Measurements from ENCODE around the gene AKAIN1.
A peak's percentile ranks its signal among the peaks of the same experiment; 100 is the strongest.

- TF ChIP-seq, protein P1, sequence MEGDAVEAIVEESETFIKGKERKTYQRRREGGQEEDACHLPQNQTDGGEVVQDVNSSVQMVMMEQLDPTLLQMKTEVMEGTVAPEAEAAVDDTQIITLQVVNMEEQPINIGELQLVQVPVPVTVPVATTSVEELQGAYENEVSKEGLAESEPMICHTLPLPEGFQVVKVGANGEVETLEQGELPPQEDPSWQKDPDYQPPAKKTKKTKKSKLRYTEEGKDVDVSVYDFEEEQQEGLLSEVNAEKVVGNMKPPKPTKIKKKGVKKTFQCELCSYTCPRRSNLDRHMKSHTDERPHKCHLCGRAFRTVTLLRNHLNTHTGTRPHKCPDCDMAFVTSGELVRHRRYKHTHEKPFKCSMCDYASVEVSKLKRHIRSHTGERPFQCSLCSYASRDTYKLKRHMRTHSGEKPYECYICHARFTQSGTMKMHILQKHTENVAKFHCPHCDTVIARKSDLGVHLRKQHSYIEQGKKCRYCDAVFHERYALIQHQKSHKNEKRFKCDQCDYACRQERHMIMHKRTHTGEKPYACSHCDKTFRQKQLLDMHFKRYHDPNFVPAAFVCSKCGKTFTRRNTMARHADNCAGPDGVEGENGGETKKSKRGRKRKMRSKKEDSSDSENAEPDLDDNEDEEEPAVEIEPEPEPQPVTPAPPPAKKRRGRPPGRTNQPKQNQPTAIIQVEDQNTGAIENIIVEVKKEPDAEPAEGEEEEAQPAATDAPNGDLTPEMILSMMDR (IDR thresholded peaks at IDR 0.05), result peak in 1 of 2 donors; percentile 40
- TF ChIP-seq POLR2A (IDR thresholded peaks at IDR 0.05) (peak in 1 of 2 donors; percentile 69), POLR2AphosphoS5 (IDR thresholded peaks at IDR 0.05) (peak; percentile 53 to 93 (median 53)), EP300 (IDR thresholded peaks at IDR 0.05) (no peak)
Measured at GRCh38 chr18:5237723-5238370, 40.8 kb upstream of the AKAIN1 start.
